GM19099 (cell line): ENCODE data around the gene S1PR5.

Experiments used
- POLR2A ChIP-seq: IDR thresholded peaks from 3 replicates; pipeline ENCODE4 v1.6.1; 2011; ENCODE audit warnings: low read depth; ENCODE audit not compliant: insufficient read length; ENCODE audit errors: extremely low read depth

The S1PR5 gene

DNA sequence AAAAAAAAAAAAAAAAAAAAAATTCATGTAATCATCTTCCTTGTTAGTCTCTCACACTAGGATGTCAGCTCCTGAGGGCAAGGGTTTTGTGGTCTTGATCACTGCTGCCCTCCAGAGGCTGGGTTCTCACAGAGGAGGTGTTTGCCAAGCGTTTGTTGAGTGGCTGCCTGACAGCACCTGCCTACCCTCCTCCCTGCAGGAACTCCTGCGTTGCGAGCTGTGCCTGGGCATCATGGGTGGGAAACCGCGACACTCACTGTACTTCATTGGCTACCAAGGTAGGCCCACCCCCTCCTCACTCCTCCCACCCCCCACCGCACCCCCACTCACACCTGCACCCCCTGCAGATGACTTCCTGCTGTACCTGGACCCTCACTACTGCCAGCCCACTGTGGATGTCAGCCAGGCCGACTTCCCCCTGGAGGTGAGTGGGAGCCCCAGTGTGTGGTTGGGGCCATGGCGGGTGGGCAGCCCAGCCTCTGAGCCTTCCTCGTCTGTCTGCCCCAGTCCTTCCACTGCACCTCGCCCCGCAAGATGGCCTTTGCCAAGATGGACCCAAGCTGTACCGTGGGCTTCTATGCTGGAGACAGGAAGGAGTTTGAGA lies 34.6 kb upstream of the S1PR5 start:
- no peak for TF ChIP-seq POLR2A

GRCh38 chr19:10550336-10550735 lies 33.1 kb upstream of the S1PR5 start:
- no peak for TF ChIP-seq POLR2A

DNA sequence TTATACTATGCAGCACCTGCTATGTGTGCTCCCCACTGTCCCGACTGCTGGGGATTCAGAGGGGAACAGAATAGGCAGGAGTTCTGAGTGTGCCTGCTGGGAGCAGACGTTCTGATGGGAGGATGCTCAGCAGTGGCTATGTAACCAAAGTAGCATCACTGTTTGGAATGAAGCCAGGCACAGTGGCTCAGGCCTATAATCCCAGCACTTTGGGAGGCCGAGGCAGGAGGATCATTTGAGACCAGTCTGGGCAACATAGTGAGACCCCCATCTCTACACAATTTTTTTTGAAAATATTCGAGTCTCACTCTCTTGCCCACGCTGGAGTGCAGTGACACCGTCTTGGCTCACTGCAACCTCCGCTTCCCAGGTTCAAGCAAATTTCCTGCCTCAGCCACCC lies 32.5 kb upstream of the S1PR5 start:
- no peak for TF ChIP-seq POLR2A

- no peak for TF ChIP-seq POLR2A
Observed at GRCh38 chr19:10548746-10549276, 31.6 kb upstream of the S1PR5 start.

DNA sequence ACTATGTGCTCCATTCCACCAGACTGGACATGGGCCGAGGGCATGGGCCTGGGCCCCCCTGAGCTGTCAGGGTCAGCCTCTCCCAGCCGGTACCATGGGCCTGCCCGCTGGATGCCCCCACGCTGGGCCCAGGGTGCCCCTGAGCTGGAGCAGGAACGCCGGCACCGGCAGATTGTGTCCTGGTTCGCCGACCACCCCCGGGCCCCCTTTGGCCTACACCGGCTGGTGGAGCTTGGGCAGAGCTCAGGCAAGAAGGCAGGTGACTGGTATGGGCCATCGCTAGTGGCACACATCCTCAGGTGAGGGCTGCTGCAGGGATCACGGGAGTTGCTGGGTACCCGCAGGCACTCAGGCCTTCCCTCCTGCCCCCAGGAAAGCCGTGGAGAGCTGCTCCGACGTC lies 29.6 kb upstream of the S1PR5 start:
- no peak for TF ChIP-seq POLR2A

- no peak for TF ChIP-seq POLR2A
Observed at GRCh38 chr19:10544753-10545251, 27.6 kb upstream of the S1PR5 start.

GRCh38 chr19:10544242-10544752 lies 27.1 kb upstream of the S1PR5 start:
- no peak for TF ChIP-seq POLR2A

DNA sequence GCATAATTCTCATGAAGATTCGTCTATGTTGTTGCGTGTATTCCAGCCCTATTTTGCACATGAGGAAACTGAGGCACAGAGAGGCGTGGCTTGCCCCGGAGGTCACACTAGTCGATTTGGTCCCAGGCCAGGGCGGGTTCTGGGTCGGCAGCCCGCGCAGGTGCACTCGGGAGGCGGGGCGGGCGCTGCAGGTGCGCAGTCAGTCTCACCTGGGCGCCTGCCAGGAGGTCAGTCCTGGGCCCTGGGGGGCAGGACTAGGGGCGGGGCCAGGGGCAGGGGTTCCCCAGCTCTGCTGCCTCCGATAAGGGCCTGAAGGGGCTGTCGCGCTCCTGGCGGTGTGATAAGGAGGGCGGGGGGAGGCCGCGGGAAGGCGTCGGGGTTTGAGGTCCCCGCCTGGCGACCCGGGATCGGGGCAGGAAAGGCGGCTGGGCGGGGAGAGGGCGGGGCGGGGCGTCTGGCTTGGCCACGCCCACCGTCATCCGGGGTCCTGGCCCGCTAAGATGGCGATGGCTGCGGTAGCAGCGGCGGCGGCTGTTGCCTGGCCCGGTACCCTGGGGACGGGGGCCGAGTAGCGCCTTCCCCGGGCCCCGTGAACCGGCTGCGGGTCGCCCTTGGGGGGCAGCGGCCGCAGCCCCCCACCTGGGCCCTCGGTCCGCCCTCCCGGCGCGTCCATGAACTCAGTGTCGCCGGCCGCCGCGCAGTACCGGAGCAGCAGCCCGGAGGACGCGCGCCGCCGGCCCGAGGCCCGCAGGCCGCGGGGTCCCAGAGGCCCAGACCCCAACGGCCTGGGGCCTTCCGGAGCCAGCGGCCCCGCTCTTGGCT lies 26.4 kb upstream of the S1PR5 start, which contains the start of gene ATG4D:
Gene ATG4D, plus strand, starts transcription at position 485 of the 822 bp plus-strand sequence. Its CDS starts 187 bp downstream, at position 672.
- peak; percentile 91 for TF ChIP-seq POLR2A

DNA sequence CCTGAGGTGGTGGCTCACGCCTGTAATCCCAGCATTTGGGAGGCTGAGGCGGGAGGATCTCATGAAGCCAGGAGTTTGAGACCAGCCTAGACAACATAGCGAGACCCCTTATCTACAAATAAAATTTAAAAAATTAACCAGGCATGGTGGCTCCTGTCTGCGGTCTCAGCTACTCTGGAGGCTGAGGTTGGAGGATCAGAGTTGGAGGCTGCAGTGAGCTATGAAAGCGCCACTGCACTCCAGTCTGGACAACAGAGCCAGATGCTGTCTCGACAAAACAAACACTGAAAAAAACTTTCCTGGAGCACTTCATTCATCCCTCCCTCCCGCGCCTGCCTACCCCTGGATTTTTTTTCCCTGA lies 25.8 kb upstream of the S1PR5 start:
- no peak for TF ChIP-seq POLR2A

DNA sequence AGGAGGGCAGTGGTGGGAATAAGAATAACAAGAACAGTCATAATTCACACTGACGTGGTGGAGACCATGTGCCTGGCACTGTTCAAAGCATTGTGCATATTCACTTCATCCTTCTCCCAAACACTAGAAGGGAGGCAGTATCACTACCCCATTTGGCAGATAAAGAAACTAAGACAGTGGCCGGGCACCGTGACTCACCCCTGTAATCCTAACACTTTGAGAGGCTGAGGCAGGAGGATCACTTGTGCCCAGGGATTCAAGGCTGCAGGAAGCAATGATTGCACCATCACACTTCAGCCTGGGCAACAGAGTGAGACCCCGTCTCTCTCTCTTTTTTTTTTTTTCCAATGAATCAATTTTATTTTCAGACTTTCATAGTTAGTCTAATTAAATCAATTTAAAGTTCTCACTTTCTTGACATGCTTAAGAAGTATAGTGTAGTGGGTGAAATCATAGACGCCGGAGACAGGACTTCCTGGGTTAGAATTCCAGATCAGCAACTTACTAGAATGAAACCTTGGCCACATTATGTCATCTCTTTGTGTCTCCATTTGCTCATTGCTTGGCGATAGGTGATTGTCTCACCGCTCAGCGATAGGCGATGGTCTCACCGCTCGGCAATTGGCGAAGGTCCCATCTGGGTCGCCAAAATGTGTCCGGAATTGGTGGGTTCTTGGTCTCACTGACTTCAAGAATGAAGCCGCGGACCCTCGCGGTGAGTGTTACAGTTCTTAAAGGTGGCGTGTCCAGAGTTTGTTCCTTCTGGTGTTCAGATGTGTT lies 21.1 kb upstream of the S1PR5 start:
- TF ChIP-seq POLR2A, result no peak

DNA sequence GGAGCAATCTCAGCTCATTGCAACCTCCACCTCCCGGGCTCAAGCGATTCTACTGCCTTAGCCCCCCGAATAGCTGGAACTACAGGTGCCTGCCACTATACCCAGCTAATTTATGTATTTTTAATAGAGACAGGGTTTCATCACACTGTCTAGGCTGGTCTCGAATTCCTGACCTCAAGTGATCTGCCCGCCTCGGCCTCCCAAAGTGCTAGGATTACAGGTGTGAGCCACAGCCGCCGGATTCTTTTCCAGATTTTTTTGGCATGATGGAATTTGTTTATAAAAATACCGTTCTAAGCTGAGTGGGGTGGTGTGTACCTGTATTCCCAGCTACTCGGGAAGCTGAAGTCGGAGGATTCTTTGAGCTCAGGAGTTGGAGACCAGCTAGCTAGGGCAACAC lies 20.4 kb upstream of the S1PR5 start:
- no peak for TF ChIP-seq POLR2A

- TF ChIP-seq POLR2A, result no peak
Observed at GRCh38 chr19:10535613-10536012, 18.4 kb upstream of the S1PR5 start.

GRCh38 chr19:10533646-10534386 lies 16.6 kb upstream of the S1PR5 start:
- TF ChIP-seq POLR2A, result no peak

DNA sequence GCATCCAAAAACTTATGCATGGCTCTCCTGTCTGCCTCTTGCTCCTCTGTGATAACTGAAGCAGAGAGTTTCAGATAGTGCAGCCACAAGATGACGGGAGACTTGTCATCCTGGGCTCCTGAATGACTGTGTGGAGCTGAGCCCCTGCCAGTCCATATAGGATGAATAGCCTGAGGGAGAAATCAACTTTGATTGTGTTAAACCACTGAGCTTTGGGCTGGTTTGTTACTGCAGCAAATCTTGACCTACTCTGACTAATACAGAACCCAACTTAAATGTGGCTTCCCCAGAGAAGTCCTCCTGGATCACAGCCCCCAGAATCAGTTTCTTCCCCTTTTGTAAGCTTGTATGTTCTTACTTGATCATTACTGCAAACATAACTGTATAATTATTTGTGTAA lies 15.2 kb upstream of the S1PR5 start:
- no peak for TF ChIP-seq POLR2A
